GM12872 (cell line): ENCODE results near the gene MAPKAPK3.

Experiments used
- CTCF ChIP-seq: IDR thresholded peaks from 3 replicates; pipeline ENCODE4 v1.5.1; 2011; ENCODE audit warnings: low read depth, mild to moderate bottlenecking, low read length, moderate library complexity; ENCODE audit not compliant: insufficient read depth

MAPKAPK3 gene

DNA sequence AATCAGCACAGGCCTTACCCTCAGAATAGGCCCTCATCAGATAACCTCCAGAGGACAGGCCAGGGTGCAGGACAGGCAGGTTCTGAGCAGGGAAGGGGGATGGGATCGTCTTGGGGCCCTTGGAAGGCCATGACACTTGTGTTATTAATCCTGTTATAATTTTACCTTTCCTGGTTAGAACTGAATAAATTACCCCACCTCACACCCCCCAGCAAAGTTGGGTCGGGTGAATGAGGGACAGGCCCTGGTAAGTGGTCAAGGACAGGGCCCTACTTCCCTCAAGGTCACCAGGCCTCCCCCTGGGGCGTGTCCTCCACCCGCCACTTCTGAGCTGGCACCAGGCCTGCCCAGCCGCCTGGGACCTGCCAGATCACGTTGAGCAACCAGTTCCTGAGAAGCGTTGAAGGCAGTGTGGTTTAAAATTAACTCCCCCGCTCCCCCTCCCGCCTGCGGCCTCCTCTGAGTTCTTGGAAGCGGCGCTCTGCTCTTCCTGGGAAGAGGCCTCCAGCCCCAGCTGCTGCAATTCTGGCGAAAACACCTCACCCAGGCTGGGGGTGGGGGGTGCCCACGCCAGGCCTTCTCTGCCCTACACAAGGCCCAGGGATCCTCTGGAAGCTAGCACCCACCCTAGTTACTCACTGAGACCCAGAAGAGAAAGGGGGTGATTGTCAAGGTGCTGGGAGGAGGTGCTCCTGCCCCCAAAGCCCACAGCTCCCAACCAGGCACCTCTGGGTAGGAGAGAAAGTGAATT, 15.9 kb upstream of the MAPKAPK3 start:
- no peak for TF ChIP-seq CTCF

- TF ChIP-seq CTCF = no peak
These were observed 14.3 kb upstream of the MAPKAPK3 start for GRCh38 chr3:50602595-50603191.

- no peak for TF ChIP-seq CTCF
These were observed 13.5 kb upstream of the MAPKAPK3 start for GRCh38 chr3:50603261-50604109.

- TF ChIP-seq CTCF = no peak
These were observed 12.8 kb upstream of the MAPKAPK3 start for GRCh38 chr3:50604110-50604621.

DNA sequence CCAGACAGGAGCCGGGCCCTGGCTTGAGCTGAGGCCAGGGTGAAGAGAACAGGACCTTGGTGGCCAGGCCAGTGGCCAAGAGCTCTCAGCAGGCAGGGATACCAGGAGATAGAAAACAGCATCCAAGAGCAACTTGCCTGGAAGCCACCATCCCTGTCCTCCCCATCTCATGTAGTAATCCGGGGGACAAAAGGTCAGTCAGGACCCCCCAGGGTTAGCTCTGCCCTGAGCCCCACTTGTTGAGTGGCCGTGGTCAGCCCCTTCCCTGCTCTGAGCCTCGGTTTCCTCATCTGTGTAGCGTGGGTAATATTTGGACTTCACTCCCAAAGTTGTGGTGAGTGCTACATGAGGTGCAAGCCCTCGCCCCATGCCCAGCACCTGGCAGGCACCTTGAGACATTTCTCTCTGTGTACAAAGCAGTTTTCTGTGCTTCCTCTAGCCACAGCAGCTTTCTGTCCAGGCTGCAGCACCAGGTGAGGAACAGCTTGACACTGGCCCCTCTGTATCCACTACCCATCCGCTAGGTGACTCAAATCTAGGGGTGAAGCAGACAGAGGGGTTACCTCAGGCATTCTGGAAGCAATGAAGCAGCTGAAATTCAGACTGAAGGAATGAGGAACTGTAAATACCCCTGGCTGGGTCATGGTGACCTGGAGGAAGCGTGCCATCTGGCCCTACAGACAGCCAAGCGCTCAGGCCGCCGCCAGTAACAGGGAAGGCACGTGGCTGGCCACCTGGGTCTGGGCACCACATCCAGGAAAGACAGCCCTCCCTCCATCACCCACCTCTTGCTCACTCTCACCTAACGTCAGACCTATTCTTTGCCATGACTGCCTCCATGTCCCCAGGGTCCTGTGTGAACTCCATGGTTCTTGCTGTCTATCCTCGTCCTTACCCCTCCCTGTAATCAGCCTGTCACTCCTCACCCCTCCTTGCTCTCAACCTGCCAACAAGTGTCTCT, 12.0 kb upstream of the MAPKAPK3 start:
- TF ChIP-seq CTCF = no peak

- TF ChIP-seq CTCF = no peak
These were observed 11.0 kb upstream of the MAPKAPK3 start for GRCh38 chr3:50605901-50606326.
